HL-60/S4 treated with retinoic acid at 250 ng/mL for 4 days and 3 days (cell line): Measurements from ENCODE around the gene AKR1E2.
"Not testable (repeated sequence)": the region's sequence is repeated elsewhere in the genome, so short reads cannot be mapped to it uniquely, and the experiment has no call there.

Source experiments
- in situ Hi-C: fragments of 300-500 bp; cut with MboI; formaldehyde crosslinking; loops from 2 replicates; pipeline ENCODE4 v1.7.0; 2022; ENCODE audit warnings: low sequenced_read_pairs

The AKR1E2 gene

GRCh38 chr10:4813023-4813422, 13.0 kb upstream of the AKR1E2 start:
- in situ Hi-C loops = no loop called here

- in situ Hi-C loops = no loop called here
These were observed 12.5 kb upstream of the AKR1E2 start for GRCh38 chr10:4813496-4813895.

GRCh38 chr10:4815646-4816180, 10.3 kb upstream of the AKR1E2 start:
- in situ Hi-C loops = not testable (repeated sequence)

- in situ Hi-C loops = no loop called here
These were observed 9.0 kb upstream of the AKR1E2 start for GRCh38 chr10:4816966-4817365.

- in situ Hi-C loops = no loop called here
These were observed 6.9 kb upstream of the AKR1E2 start for GRCh38 chr10:4819067-4819466.

GRCh38 chr10:4819707-4820106, 6.3 kb upstream of the AKR1E2 start:
- in situ Hi-C loops = no loop called here

GRCh38 chr10:4820804-4821401, 5.1 kb upstream of the AKR1E2 start:
- in situ Hi-C loops = no loop called here

GRCh38 chr10:4822208-4822607, 3.8 kb upstream of the AKR1E2 start:
- in situ Hi-C loops = no loop called here

- in situ Hi-C loops = loop anchor here (25.0 kb wide), 2 partner anchors 562 to 787 kb away; no protein-coding TSS in a partner anchor
These were observed 1.2 kb upstream of the AKR1E2 start for GRCh38 chr10:4824791-4825310.

GRCh38 chr10:4825456-4825867, 545 bp upstream of the AKR1E2 start:
- in situ Hi-C loops = loop anchor here (25.0 kb wide), 2 partner anchors 562 to 787 kb away; no protein-coding TSS in a partner anchor

- in situ Hi-C loops = loop anchor here (25.0 kb wide), 2 partner anchors 560 to 785 kb away; no protein-coding TSS in a partner anchor
These were observed 851 bp downstream of the AKR1E2 start for GRCh38 chr10:4826792-4827324.

GRCh38 chr10:4828005-4828404, 2.0 kb downstream of the AKR1E2 start:
- in situ Hi-C loops = loop anchor here (25.0 kb wide), 2 partner anchors 559 to 784 kb away; no protein-coding TSS in a partner anchor

GRCh38 chr10:4830551-4830950, 4.5 kb downstream of the AKR1E2 start:
- in situ Hi-C loops = loop anchor here (25.0 kb wide), 2 partner anchors 557 to 782 kb away; no protein-coding TSS in a partner anchor

- in situ Hi-C loops = loop anchor here (25.0 kb wide), 2 partner anchors 556 to 781 kb away; no protein-coding TSS in a partner anchor
These were observed 5.1 kb downstream of the AKR1E2 start for GRCh38 chr10:4831091-4831490.

GRCh38 chr10:4833286-4833685, 7.3 kb downstream of the AKR1E2 start:
- in situ Hi-C loops = loop anchor here (25.0 kb wide), 2 partner anchors 554 to 779 kb away; no protein-coding TSS in a partner anchor

- in situ Hi-C loops = loop anchor here (25.0 kb wide), 2 partner anchors 552 to 777 kb away; no protein-coding TSS in a partner anchor
These were observed 8.9 kb downstream of the AKR1E2 start for GRCh38 chr10:4834898-4835405.

GRCh38 chr10:4835494-4835918, 9.5 kb downstream of the AKR1E2 start:
- in situ Hi-C loops = loop anchor here (25.0 kb wide), 2 partner anchors 552 to 777 kb away; no protein-coding TSS in a partner anchor

- in situ Hi-C loops = loop anchor here (25.0 kb wide), 2 partner anchors 551 to 776 kb away; no protein-coding TSS in a partner anchor
These were observed 10.5 kb downstream of the AKR1E2 start for GRCh38 chr10:4836416-4836969.

GRCh38 chr10:4837551-4837950, 11.5 kb downstream of the AKR1E2 start:
- in situ Hi-C loops = loop anchor here (25.0 kb wide), 2 partner anchors 550 to 775 kb away; no protein-coding TSS in a partner anchor

GRCh38 chr10:4838743-4839142, 12.7 kb downstream of the AKR1E2 start:
- in situ Hi-C loops = loop anchor here (25.0 kb wide), 2 partner anchors 549 to 774 kb away; no protein-coding TSS in a partner anchor

- in situ Hi-C loops = loop anchor here (25.0 kb wide), 2 partner anchors 548 to 773 kb away; no protein-coding TSS in a partner anchor
These were observed 13.3 kb downstream of the AKR1E2 start for GRCh38 chr10:4839353-4839752.
